CD4-positive, CD25-positive, alpha-beta regulatory T cell (primary cell): ENCODE data around the gene ST6GAL1. TPM values are rescaled to one million over a fixed set of nuclear protein-coding genes. Genes with fewer than 3 reads are reported as not detected.
A peak's percentile ranks its signal among the peaks of the same experiment; 100 is the strongest.

ENCODE experiments used
- ATAC-seq, 2 donors: fragments of 150-1000 bp; cut with Tn5 transposase; one replicate each; pipeline ENCODE4 v1.10.0; 2021; ENCODE audit warnings: low read depth in 2 of 2, moderate number of reproducible peaks in 2 of 2, moderate library complexity in 1 of 2
- DNase-seq, 3 donors: peaks; one replicate each; pipeline versions ENCODE4 v3.0.0 to v3.0.0-alpha.2; 2012 to 2022; ENCODE audit warnings: mixed read lengths in 1 of 3
- H3K27ac ChIP-seq: one replicate; pipeline ENCODE4 v1.7.0; 2013; ENCODE audit warnings: mild to moderate bottlenecking, low read length; ENCODE audit not compliant: insufficient read depth, poor library complexity, severe bottlenecking
- H3K27me3 ChIP-seq: one replicate; pipeline ENCODE4 v1.7.0; 2013; ENCODE audit warnings: low read length; ENCODE audit not compliant: control insufficient read depth, insufficient read depth
- H3K36me3 ChIP-seq: one replicate; pipeline ENCODE4 v1.7.0; 2013; ENCODE audit warnings: mild to moderate bottlenecking, low read length, moderate library complexity; ENCODE audit not compliant: control insufficient read depth, insufficient read depth
- H3K4me1 ChIP-seq: 2 replicates; pipeline ENCODE4 v1.7.0; 2013; ENCODE audit warnings: mild to moderate bottlenecking, low read length; ENCODE audit not compliant: insufficient read depth, control insufficient read depth, poor library complexity, severe bottlenecking
- H3K4me3 ChIP-seq: one replicate; pipeline ENCODE4 v1.7.0; 2013; ENCODE audit warnings: low read depth, mild to moderate bottlenecking, low read length, moderate library complexity
- H3K9me3 ChIP-seq, 2 experiments: 1 replicate in 1 of 2; 2 replicates in 1 of 2; pipeline ENCODE4 v1.7.0; 2013; ENCODE audit warnings: low read length in 2 of 2, mild to moderate bottlenecking in 1 of 2, moderate library complexity in 1 of 2; ENCODE audit not compliant: control insufficient read depth in 2 of 2
- H3K27ac Mint-ChIP-seq, 3 donors: one replicate each; pipeline ENCODE4 v1.8.0; 2020 to 2022; ENCODE audit warnings: mild to moderate bottlenecking in 3 of 3, mixed read lengths in 3 of 3, moderate library complexity in 2 of 3
- H3K27me3 Mint-ChIP-seq: one replicate; pipeline ENCODE4 v1.8.0; 2022; ENCODE audit warnings: mild to moderate bottlenecking, mixed read lengths
- H3K36me3 Mint-ChIP-seq: one replicate; pipeline ENCODE4 v1.8.0; 2020; ENCODE audit warnings: mixed read lengths
- H3K4me1 Mint-ChIP-seq, 4 donors: one replicate each; pipeline ENCODE4 v1.8.0; 2020 to 2022; ENCODE audit warnings: mixed read lengths in 4 of 4, mild to moderate bottlenecking in 1 of 4
- H3K4me3 Mint-ChIP-seq, 4 donors: one replicate each; pipeline ENCODE4 v1.8.0; 2020 to 2022; ENCODE audit warnings: mild to moderate bottlenecking in 4 of 4, mixed read lengths in 4 of 4, moderate library complexity in 3 of 4
- H3K9me3 Mint-ChIP-seq, 7 donors: one replicate each; pipeline ENCODE4 v1.8.0; 2020 to 2022; ENCODE audit warnings: mixed read lengths in 7 of 7, mild to moderate bottlenecking in 3 of 7, moderate library complexity in 2 of 7
- polyA plus RNA-seq, 4 donors: library from polyadenylated mRNA; unstranded; fragments of 300-500 nt; fragmentation: Illumina TruSeq; gene quantifications; one replicate each; pipeline ENCODE4 v1.2.3, GENCODE V29; 2021
- total RNA-seq: library from RNA; stranded (reverse); gene quantifications from one replicate; pipeline ENCODE4 v1.2.3, GENCODE V29; 2022

ST6GAL1 gene
- total and polyA plus RNA-seq, 5 donors from 2014 or later: 125 to 184 (median 159) TPM

DNA sequence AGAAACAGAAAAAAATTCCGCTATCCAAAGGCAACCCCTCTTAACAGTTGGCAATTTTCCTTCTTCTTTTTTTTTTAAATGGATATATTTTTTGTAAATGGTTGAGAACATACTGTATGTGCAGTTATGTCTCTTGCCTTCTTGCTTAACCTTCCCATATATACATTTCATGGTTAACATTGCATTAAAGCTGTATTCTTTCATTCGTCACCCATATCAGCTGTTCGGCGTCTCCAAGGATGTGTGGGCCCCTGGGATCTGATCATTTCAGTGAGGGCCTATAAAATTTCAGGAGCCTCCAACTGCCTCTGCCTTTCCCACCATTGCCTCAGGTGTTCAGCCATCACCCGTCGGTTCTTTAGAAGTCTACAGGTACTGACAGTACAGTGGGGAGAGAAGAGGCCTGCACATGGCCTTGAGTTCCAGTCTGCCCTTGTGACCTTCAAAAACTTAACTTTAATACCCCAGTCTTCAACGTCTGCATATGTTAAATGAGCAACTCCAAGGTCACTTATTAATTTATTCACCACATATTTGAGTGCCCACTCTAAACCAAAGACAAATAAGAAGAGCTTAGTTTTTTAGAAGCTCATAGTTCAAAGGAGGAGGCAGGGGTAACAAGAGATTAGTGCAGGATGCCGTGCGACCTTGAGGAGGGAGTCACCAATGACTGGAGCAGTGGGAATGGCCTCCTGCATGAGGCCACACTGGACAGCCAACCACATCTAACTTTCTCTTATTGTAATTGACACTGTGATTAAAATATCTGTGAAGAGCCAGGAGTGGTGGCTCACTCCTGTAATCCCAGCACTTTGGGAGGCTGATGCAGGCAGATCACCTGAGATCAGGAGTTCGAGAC lies 6.9 kb downstream of the ST6GAL1 start:
- Histone ChIP-seq H3K27ac (no peak overlapping the region), H3K27me3 (no peaks in the 10 kb centered on the region), H3K9me3 (no peaks in the 10 kb centered on the region), H3K4me3 (no peak overlapping the region), H3K36me3 (peaks cover 34% of the 10 kb centered on the region), H3K4me1 (peaks cover 33% of the 10 kb centered on the region)
- Mint-ChIP-seq H3K27ac (peak overlapping the region; percentile 52 to 86 (median 59)), H3K36me3 (peaks cover 40% of the 10 kb centered on the region), H3K4me3 (peak overlapping the region in 2 of 4 donors; percentile 24 to 74), H3K9me3 (peaks cover 0 to 4% (median 0%) of the 10 kb centered on the region in 7 donors), H3K27me3 (no peaks in the 10 kb centered on the region), H3K4me1 (peaks cover 38 to 72% (median 54%) of the 10 kb centered on the region in 4 donors)
- ATAC-seq (no peak), DNase-seq (no peak)

GRCh38 chr3:186938716-186939115 lies 8.4 kb downstream of the ST6GAL1 start:
- H3K27ac ChIP-seq: no peak overlapping the region
- Mint-ChIP-seq H3K27me3 (no peaks in the 10 kb centered on the region), H3K4me3 (peak overlapping the region in 1 of 4 donors; percentile 48), H3K36me3 (peaks cover 40% of the 10 kb centered on the region), H3K9me3 (peaks cover 0 to 4% (median 0%) of the 10 kb centered on the region in 7 donors), H3K27ac (peak overlapping the region; percentile 5 to 63 (median 21)), H3K4me1 (peaks cover 28 to 63% (median 48%) of the 10 kb centered on the region in 4 donors)
- H3K36me3 ChIP-seq: peaks cover 43% of the 10 kb centered on the region
- peaks cover 18% of the 10 kb centered on the region for H3K4me1 ChIP-seq
- no peak overlapping the region for H3K4me3 ChIP-seq
- no peak for DNase-seq
- ATAC-seq: no peak
- H3K9me3 ChIP-seq: no peaks in the 10 kb centered on the region
- no peaks in the 10 kb centered on the region for H3K27me3 ChIP-seq

DNA sequence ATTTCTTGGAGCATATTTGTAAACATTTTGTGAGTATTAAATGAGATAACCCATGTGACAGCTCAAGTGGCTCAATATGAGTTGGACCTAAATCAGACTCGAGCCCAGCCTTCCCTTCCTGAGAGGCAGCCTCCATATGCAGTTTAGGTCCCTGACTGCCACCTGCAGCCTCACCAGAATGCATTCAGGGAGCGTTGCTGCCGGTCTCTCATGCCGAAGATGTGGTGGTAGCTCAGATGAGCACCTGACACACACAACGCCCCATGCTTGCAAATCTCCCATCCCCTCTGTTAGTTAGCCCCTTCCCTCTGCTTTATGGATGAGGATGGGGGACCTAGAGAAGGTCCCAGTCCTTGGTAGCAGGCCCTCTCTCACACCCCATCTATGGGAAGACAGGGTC lies 9.2 kb downstream of the ST6GAL1 start:
- H3K9me3 Mint-ChIP-seq: peaks cover 0 to 4% (median 0%) of the 10 kb centered on the region in 7 donors
- H3K27ac Mint-ChIP-seq: peak overlapping the region in 1 of 3 donors; percentile 56
- H3K27me3 Mint-ChIP-seq: no peaks in the 10 kb centered on the region
- ATAC-seq (no peak), DNase-seq (no peak)
- H3K4me3 ChIP-seq: no peak overlapping the region
- peaks cover 13% of the 10 kb centered on the region for H3K4me1 ChIP-seq
- peaks cover 44% of the 10 kb centered on the region for H3K36me3 ChIP-seq
- H3K27ac ChIP-seq: no peak overlapping the region
- peaks cover 28 to 65% (median 52%) of the 10 kb centered on the region in 4 donors for H3K4me1 Mint-ChIP-seq
- H3K36me3 Mint-ChIP-seq: peaks cover 47% of the 10 kb centered on the region
- no peak overlapping the region for H3K4me3 Mint-ChIP-seq
- H3K9me3 ChIP-seq: no peaks in the 10 kb centered on the region
- H3K27me3 ChIP-seq: no peaks in the 10 kb centered on the region

- H3K36me3 Mint-ChIP-seq: peaks cover 43% of the 10 kb centered on the region
- DNase-seq (no peak), ATAC-seq (no peak)
- no peaks in the 10 kb centered on the region for H3K9me3 Mint-ChIP-seq
- peaks cover 27 to 62% (median 49%) of the 10 kb centered on the region in 4 donors for H3K4me1 Mint-ChIP-seq
- Histone ChIP-seq H3K36me3 (peaks cover 38% of the 10 kb centered on the region), H3K27ac (no peak overlapping the region), H3K27me3 (no peaks in the 10 kb centered on the region), H3K4me3 (no peak overlapping the region), H3K9me3 (no peaks in the 10 kb centered on the region), H3K4me1 (peaks cover 13% of the 10 kb centered on the region)
- H3K4me3 Mint-ChIP-seq: no peak overlapping the region
- H3K27ac Mint-ChIP-seq: peak overlapping the region in 2 of 3 donors; percentile 24 to 89
- no peaks in the 10 kb centered on the region for H3K27me3 Mint-ChIP-seq
Observed at GRCh38 chr3:186940967-186941366, 10.6 kb downstream of the ST6GAL1 start.

DNA sequence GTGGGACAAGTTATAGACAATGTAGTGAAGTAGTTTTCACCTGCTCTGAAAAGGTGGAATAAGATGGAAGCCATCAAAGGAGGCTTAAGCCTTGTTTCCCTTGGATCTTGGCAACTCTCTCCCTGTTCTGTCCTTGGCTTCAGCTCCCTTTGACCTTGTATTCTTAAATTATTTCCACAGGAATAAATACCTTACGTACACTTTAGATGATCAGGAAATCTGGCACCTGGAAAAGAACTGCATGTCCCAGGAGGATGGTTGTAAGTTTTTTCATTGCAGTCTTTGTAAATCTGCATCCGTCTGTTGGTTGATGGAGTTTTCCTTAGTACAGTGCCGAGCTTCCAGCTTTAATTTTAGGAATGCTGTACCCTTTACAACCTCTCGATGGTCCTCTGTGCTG lies 11.8 kb downstream of the ST6GAL1 start:
- H3K4me1 ChIP-seq: peaks cover 6% of the 10 kb centered on the region
- H3K9me3 ChIP-seq: no peaks in the 10 kb centered on the region
- ATAC-seq: no peak
- Mint-ChIP-seq H3K4me1 (peaks cover 24 to 64% (median 53%) of the 10 kb centered on the region in 4 donors), H3K4me3 (no peak overlapping the region), H3K27me3 (no peaks in the 10 kb centered on the region), H3K27ac (no peak overlapping the region), H3K9me3 (no peaks in the 10 kb centered on the region), H3K36me3 (peaks cover 50% of the 10 kb centered on the region)
- no peak overlapping the region for H3K27ac ChIP-seq
- H3K4me3 ChIP-seq: no peak overlapping the region
- DNase-seq: no peak
- peaks cover 45% of the 10 kb centered on the region for H3K36me3 ChIP-seq
- H3K27me3 ChIP-seq: no peaks in the 10 kb centered on the region

DNA sequence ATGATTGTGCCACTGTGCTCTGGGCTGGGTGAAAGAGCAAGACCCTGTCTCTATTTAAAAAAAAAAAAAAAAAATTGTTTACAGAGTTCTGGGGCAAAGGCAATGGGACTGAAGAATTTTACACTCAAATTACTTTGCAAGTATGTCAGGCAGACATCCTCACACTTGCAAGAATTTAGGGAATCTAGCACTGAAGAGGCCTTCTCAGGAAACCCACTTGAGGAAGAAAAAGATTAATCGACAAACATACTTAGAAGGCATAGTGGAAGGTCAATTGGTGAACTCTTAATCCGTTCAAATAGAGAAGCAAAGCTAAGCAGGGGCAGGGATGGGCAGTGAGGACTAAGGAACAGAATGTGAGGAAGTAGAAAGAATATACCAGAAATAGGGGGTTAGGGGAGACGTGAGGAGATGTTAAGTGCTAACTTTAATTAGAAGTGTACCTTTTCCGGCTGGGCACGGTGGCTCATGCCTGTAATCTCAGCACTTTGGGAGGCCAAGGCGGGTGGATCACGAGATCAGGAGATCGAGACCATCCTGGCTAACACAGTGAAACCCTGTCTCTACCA lies 15.0 kb downstream of the ST6GAL1 start:
- no peak overlapping the region for H3K4me3 ChIP-seq
- Mint-ChIP-seq H3K36me3 (peaks cover 61% of the 10 kb centered on the region), H3K27ac (peak overlapping the region in 1 of 3 donors; percentile 10), H3K4me3 (no peak overlapping the region), H3K4me1 (peaks cover 14 to 67% (median 51%) of the 10 kb centered on the region in 4 donors), H3K9me3 (no peaks in the 10 kb centered on the region), H3K27me3 (no peaks in the 10 kb centered on the region)
- no peak for ATAC-seq
- H3K27ac ChIP-seq: no peak overlapping the region
- no peaks in the 10 kb centered on the region for H3K9me3 ChIP-seq
- H3K27me3 ChIP-seq: no peaks in the 10 kb centered on the region
- DNase-seq: no peak
- peaks cover 64% of the 10 kb centered on the region for H3K36me3 ChIP-seq
- peaks cover 5% of the 10 kb centered on the region for H3K4me1 ChIP-seq

- H3K9me3 Mint-ChIP-seq: peaks cover 0 to 4% (median 0%) of the 10 kb centered on the region in 7 donors
- H3K4me1 ChIP-seq: peaks cover 8% of the 10 kb centered on the region
Observed at GRCh38 chr3:186946756-186947375, 16.5 kb downstream of the ST6GAL1 start.

More at GRCh38 chr3:186946756-186947375, 16.5 kb downstream of the ST6GAL1 start:
- H3K27me3 Mint-ChIP-seq: no peaks in the 10 kb centered on the region
- H3K27me3 ChIP-seq: no peaks in the 10 kb centered on the region
- H3K9me3 ChIP-seq: no peaks in the 10 kb centered on the region
- no peak overlapping the region for H3K4me3 Mint-ChIP-seq
- peak overlapping the region in 2 of 3 donors; percentile 8 to 42 for H3K27ac Mint-ChIP-seq
- H3K4me1 Mint-ChIP-seq: peaks cover 10 to 70% (median 47%) of the 10 kb centered on the region in 4 donors
- H3K27ac ChIP-seq: no peak overlapping the region
- DNase-seq: no peak
- H3K36me3 Mint-ChIP-seq: peaks cover 68% of the 10 kb centered on the region
- ATAC-seq: no peak
- H3K4me3 ChIP-seq: no peak overlapping the region
- peaks cover 67% of the 10 kb centered on the region for H3K36me3 ChIP-seq
